IMR-90 (cell line): ENCODE results near the gene LRRC15. TPM values are rescaled to one million over a fixed set of nuclear protein-coding genes. Genes with fewer than 3 reads are reported as not detected.

Experiments used
- ATAC-seq: fragments of 200-7000 bp; cut with Tn5 transposase; 2 replicates; pipeline ENCODE4 v1.9.1; 2020; ENCODE audit warnings: low read depth, mild to moderate bottlenecking, moderate library complexity
- BruUV-seq: library from RNA; stranded (reverse); fragments of 400-500 nt; replicated peaks from 2 replicates; lab custom pipeline; 2021; lab: Mats Ljungman, UMichigan
- CTCF ChIA-PET: fragments of 300-600 bp; formaldehyde crosslinking; extraction: SDS; loops from one replicate; lab custom pipeline; 2021; ENCODE audit warnings: antibody characterized with exemption; lab: Yijun Ruan, JAX
- POLR2A ChIA-PET: fragments of 300-600 bp; sonication (Branson Sonifier 250); formaldehyde crosslinking; loops from one replicate; lab custom pipeline; 2022; ENCODE audit warnings: antibody characterized with exemption; ENCODE audit not compliant: unreplicated experiment; lab: Charles Lee
- DNase-seq: peaks from one replicate; pipeline ENCODE4 v3.0.0; 2013
- H2AFZ ChIP-seq: replicated peaks from 2 replicates; pipeline ENCODE3; 2013; ENCODE audit warnings: low read length, mild to moderate bottlenecking; ENCODE audit not compliant: poor library complexity
- H2AK5ac ChIP-seq: 2 replicates; pipeline ENCODE4 v1.6.1; 2013; ENCODE audit warnings: low read depth, low read length, inconsistent platforms
- H2AK9ac ChIP-seq: replicated peaks from 2 replicates; pipeline ENCODE3; 2013; ENCODE audit warnings: mild to moderate bottlenecking, low read depth, low read length, moderate library complexity; ENCODE audit not compliant: poor library complexity
- H2BK120ac ChIP-seq: 2 replicates; pipeline ENCODE4 v1.6.1; 2013; ENCODE audit warnings: low read depth, low read length, inconsistent platforms
- H2BK15ac ChIP-seq: 3 replicates; pipeline ENCODE4 v1.6.1; 2013; ENCODE audit warnings: low read depth, low read length, inconsistent platforms
- H2BK20ac ChIP-seq: 2 replicates; pipeline ENCODE4 v1.6.1; 2013; ENCODE audit warnings: low read depth, mild to moderate bottlenecking, inconsistent platforms, low read length, moderate library complexity
- H2BK5ac ChIP-seq: 2 replicates; pipeline ENCODE4 v1.6.1; 2013; ENCODE audit warnings: mild to moderate bottlenecking, low read depth, low read length, inconsistent platforms; ENCODE audit not compliant: poor library complexity, severe bottlenecking
- H3K14ac ChIP-seq: replicated peaks from 2 replicates; pipeline ENCODE4 v1.6.1; 2013; ENCODE audit warnings: low read depth, low read length, inconsistent platforms
- H3K18ac ChIP-seq: 2 replicates; pipeline ENCODE4 v1.6.1; 2013; ENCODE audit warnings: low read depth, low read length, control low read depth
- H3K23ac ChIP-seq: 2 replicates; pipeline ENCODE4 v1.6.1; 2013; ENCODE audit warnings: low read depth, low read length, inconsistent platforms
- H3K27ac ChIP-seq: 2 replicates; pipeline ENCODE4 v1.5.1; 2013; ENCODE audit warnings: mild to moderate bottlenecking, control low read depth, low read length; ENCODE audit not compliant: insufficient read depth
- H3K27me3 ChIP-seq: 2 replicates; pipeline ENCODE4 v1.6.1; 2013; ENCODE audit warnings: low read length; ENCODE audit not compliant: control insufficient read depth, insufficient read depth
- H3K36me3 ChIP-seq: 2 replicates; pipeline ENCODE4 v1.6.1; 2013; ENCODE audit warnings: low read length, mixed read lengths; ENCODE audit not compliant: control insufficient read depth, insufficient read depth
- H3K4ac ChIP-seq: 2 replicates; pipeline ENCODE4 v1.6.1; 2013; ENCODE audit warnings: low read depth, low read length, inconsistent platforms
- H3K4me1 ChIP-seq: 2 replicates; pipeline ENCODE4 v1.6.1; 2013; ENCODE audit warnings: low read length, mixed read lengths; ENCODE audit not compliant: control insufficient read depth, insufficient read depth
- H3K4me2 ChIP-seq: 2 replicates; pipeline ENCODE4 v1.6.1; 2013; ENCODE audit warnings: low read depth, mild to moderate bottlenecking, control low read depth, low read length, moderate library complexity
- H3K4me3 ChIP-seq: 2 replicates; pipeline ENCODE4 v1.5.1; 2013; ENCODE audit warnings: low read depth, mild to moderate bottlenecking, control low read depth, low read length, moderate library complexity; ENCODE audit not compliant: insufficient read depth
- H3K56ac ChIP-seq: 2 replicates; pipeline ENCODE4 v1.6.1; 2013; ENCODE audit warnings: low read length, inconsistent platforms; ENCODE audit not compliant: insufficient read depth; ENCODE audit errors: extremely low read depth
- H3K79me1 ChIP-seq, 2 experiments: 2 replicates each; pipeline ENCODE4 v1.6.1; 2013; ENCODE audit warnings: low read length in 2 of 2, inconsistent platforms in 1 of 2, low read depth in 1 of 2
- H3K9ac ChIP-seq: 2 replicates; pipeline ENCODE4 v1.6.1; 2013; ENCODE audit warnings: low read depth, low read length, control low read depth
- H3K9me1 ChIP-seq: 2 replicates; pipeline ENCODE4 v1.6.1; 2013; ENCODE audit warnings: low read length, inconsistent platforms; ENCODE audit not compliant: insufficient read depth
- H3K9me3 ChIP-seq: 2 replicates; pipeline ENCODE4 v1.6.1; 2013; ENCODE audit warnings: low read length; ENCODE audit not compliant: control insufficient read depth, insufficient read depth
- H4K20me1 ChIP-seq: 2 replicates; pipeline ENCODE4 v1.6.1; 2013; ENCODE audit warnings: low read length, inconsistent platforms; ENCODE audit not compliant: insufficient read depth
- H4K5ac ChIP-seq: 2 replicates; pipeline ENCODE4 v1.6.1; 2013; ENCODE audit warnings: mild to moderate bottlenecking, low read depth, low read length, control low read depth
- H4K8ac ChIP-seq, 2 experiments: 2 replicates each; pipeline ENCODE4 v1.6.1; 2013; ENCODE audit warnings: low read depth in 2 of 2, low read length in 2 of 2, control low read depth in 1 of 2, inconsistent platforms in 1 of 2
- H4K91ac ChIP-seq: 2 replicates; pipeline ENCODE4 v1.6.1; 2013; ENCODE audit warnings: low read depth, low read length, inconsistent platforms; ENCODE audit not compliant: insufficient read depth
- CHD1 ChIP-seq: IDR thresholded peaks from 2 replicates; pipeline ENCODE4 v1.6.1; 2012; ENCODE audit warnings: low read depth, low read length, improper control_type of control experiment
- FOS ChIP-seq: fragments of 150-350 bp; IDR thresholded peaks from 2 replicates; pipeline ENCODE4 v1.6.1; 2016; ENCODE audit warnings: low read depth, low read length
- NFE2L2 ChIP-seq: fragments of 150-350 bp; IDR thresholded peaks from 2 replicates; pipeline ENCODE4 v1.6.1; 2016; ENCODE audit warnings: low read depth, mild to moderate bottlenecking, low read length
- POLR2A ChIP-seq: IDR thresholded peaks from 2 replicates; pipeline ENCODE4 v1.6.1; 2012; ENCODE audit warnings: mild to moderate bottlenecking, low read depth, low read length
- RCOR1 ChIP-seq: IDR thresholded peaks from 2 replicates; pipeline ENCODE4 v1.6.1; 2012; ENCODE audit warnings: mild to moderate bottlenecking, low read length, improper control_type of control experiment; ENCODE audit not compliant: insufficient replicate concordance
- SMC3 ChIP-seq: fragments of 150-350 bp; IDR thresholded peaks from 2 replicates; pipeline ENCODE4 v1.6.1; 2016; ENCODE audit warnings: low read depth, mild to moderate bottlenecking, antibody characterized with exemption, low read length, moderate library complexity
- WGBS, 2 experiments: methylation state at CpG; one replicate each; pipeline versions ENCODE4 v1.1.5 to v1.1.7; 2013; ENCODE audit warnings: missing lambda C conversion rate in 2 of 2; ENCODE audit not compliant: insufficient read length in 1 of 2; ENCODE audit errors: extremely low coverage in 2 of 2; 5-methylcytosine and 5-hydroxymethylcytosine counted together
- dilution Hi-C: fragments of 300-500 bp; cut with HindIII; formaldehyde crosslinking; loops from one replicate; pipeline ENCODE4 v1.14.3; 2018; ENCODE audit warnings: low sequenced_read_pairs; ENCODE audit not compliant: unreplicated experiment
- in situ Hi-C: fragments of 300-500 bp; cut with MboI; formaldehyde crosslinking; loops from 3 replicates; pipeline ENCODE4 v1.14.3; 2019; ENCODE audit warnings: low sequenced_read_pairs, inconsistent platforms, mixed read lengths
- intact Hi-C: fragments of 100-400 bp; cut with micrococcal nuclease; formaldehyde crosslinking; loops from 2 replicates; pipeline ENCODE4 v1.10.0; 2022
- polyA plus RNA-seq, 3 experiments: library from polyadenylated mRNA; depleted of rRNA; stranded (reverse); fragments of >200 nt; gene quantifications; 2 replicates each; pipeline ENCODE4 v1.2.3, GENCODE V29; 2012; ENCODE audit warnings: low replicate concordance in 1 of 3
- total RNA-seq: library from RNA; depleted of rRNA; stranded (reverse); fragments of >200 nt; gene quantifications from 2 replicates; pipeline ENCODE4 v1.2.3, GENCODE V29; 2012
- TF ChIP-seq, protein P1 (sequence below): fragments of 150-350 bp; IDR thresholded peaks from 2 replicates; pipeline ENCODE4 v1.6.1; 2017; ENCODE audit warnings: mild to moderate bottlenecking, antibody characterized with exemption, low read length, low read depth

Gene LRRC15
- total and polyA plus RNA-seq, 2 of the 4 experiments (the other 2 are of a cell fraction) = 2.5 to 9.0 TPM

DNA sequence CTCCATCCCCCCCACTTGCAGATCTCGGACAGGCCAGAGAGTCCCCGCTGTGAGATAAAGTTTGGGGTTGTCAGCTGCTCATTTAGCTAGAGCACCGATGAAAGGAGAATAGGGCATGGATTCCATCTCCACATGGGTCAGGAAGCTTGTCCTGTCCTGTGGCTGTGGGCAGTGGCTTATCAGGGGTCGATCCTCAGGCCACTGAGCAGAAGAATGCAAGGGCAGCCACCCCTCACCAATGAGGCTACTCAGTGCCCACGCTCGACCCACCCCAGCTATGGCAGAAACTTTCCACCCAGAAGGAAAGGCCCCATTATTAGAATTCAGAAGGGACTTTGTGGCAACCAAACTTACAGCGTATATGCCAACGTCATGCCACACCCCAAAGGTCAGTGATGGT, 61.7 kb downstream of the LRRC15 start:
- Histone ChIP-seq H3K4me3 (no peak overlapping the region), H2BK120ac (no peak overlapping the region), H3K36me3 (no peaks in the 10 kb centered on the region), H3K79me1 (no peaks in the 10 kb centered on the region), H3K9me1 (no peaks in the 10 kb centered on the region), H4K91ac (no peak overlapping the region), H2BK5ac (no peak overlapping the region), H2BK20ac (no peak overlapping the region), H2BK15ac (no peak overlapping the region), H2AFZ (no peak overlapping the region), H3K18ac (no peak overlapping the region), H3K4me1 (peaks cover 3% of the 10 kb centered on the region; the same call in 1 of the 2 replicates), H3K56ac (no peak overlapping the region), H4K5ac (no peak overlapping the region), H4K8ac (no peak overlapping the region), H3K4me2 (no peak overlapping the region), H3K4ac (no peak overlapping the region), H3K23ac (no peak overlapping the region), H3K27ac (no peak overlapping the region), H4K20me1 (no peaks in the 10 kb centered on the region), H2AK9ac (no peak overlapping the region), H3K27me3 (peaks cover 79% of the 10 kb centered on the region), H3K9ac (no peak overlapping the region), H3K9me3 (no peaks in the 10 kb centered on the region), H3K14ac (no peak overlapping the region), H2AK5ac (no peak overlapping the region)
- no peak for DNase-seq
- TF ChIP-seq RCOR1 (no peak), FOS (no peak), POLR2A (no peak), CHD1 (no peak), SMC3 (no peak), NFE2L2 (no peak)
- TF ChIP-seq, protein P1, sequence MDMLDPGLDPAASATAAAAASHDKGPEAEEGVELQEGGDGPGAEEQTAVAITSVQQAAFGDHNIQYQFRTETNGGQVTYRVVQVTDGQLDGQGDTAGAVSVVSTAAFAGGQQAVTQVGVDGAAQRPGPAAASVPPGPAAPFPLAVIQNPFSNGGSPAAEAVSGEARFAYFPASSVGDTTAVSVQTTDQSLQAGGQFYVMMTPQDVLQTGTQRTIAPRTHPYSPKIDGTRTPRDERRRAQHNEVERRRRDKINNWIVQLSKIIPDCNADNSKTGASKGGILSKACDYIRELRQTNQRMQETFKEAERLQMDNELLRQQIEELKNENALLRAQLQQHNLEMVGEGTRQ = no peak
- dilution Hi-C loops = no loop called here
- BruUV-seq = no TSS peak
- CTCF ChIA-PET = interaction anchor here (1.5 kb wide), 1 partner anchor 10 kb away, joined by 3 read pairs; no protein-coding TSS in a partner anchor
- intact Hi-C loops = no loop called here
- POLR2A ChIA-PET = no interaction called here
- no peak for ATAC-seq
- in situ Hi-C loops = no loop called here
- 83% methylated on average over 2 of the region's 8 CpGs; no CpG with 5 or more reads in 1 of the 2 experiments for WGBS, 2 experiments
